OCI-LY7 (cell line): ENCODE results near the gene RPS16. TPM values are rescaled to one million over a fixed set of nuclear protein-coding genes. Genes with fewer than 3 reads are reported as not detected.

Experiments used
- BruUV-seq: library from RNA; stranded (reverse); fragments of 400-500 nt; replicated peaks from 2 replicates; lab custom pipeline; 2021; lab: Mats Ljungman, UMichigan
- CTCF ChIA-PET: fragments of 300-600 bp; sonication (Branson Sonifier 250); formaldehyde crosslinking; loops from one replicate; lab custom pipeline; 2022; ENCODE audit warnings: antibody characterized with exemption; ENCODE audit not compliant: unreplicated experiment; lab: Charles Lee
- POLR2A ChIA-PET: fragments of 300-600 bp; sonication (Branson Sonifier 250); formaldehyde crosslinking; loops from one replicate; lab custom pipeline; 2022; ENCODE audit warnings: antibody characterized with exemption; lab: Charles Lee
- DNase-seq: peaks from one replicate; pipeline ENCODE4 v3.0.0-alpha.2; 2015; ENCODE audit warnings: low spot score
- H2AFZ ChIP-seq: fragments of 200-600 bp; sonication (generic), shearing (Covaris generic); 2 replicates; pipeline ENCODE4 v1.6.1; 2014; ENCODE audit warnings: mild to moderate bottlenecking, antibody characterized with exemption, low read length, moderate library complexity
- H3K27ac ChIP-seq: fragments of 200-600 bp; sonication (generic); 2 replicates; pipeline ENCODE4 v1.5.1; 2014; ENCODE audit warnings: mixed run types, low read depth, mild to moderate bottlenecking, moderate library complexity, low read length, inconsistent platforms; ENCODE audit not compliant: poor library complexity, severe bottlenecking
- H3K36me3 ChIP-seq: fragments of 200-600 bp; sonication (generic); 2 replicates; pipeline ENCODE4 v1.6.1; 2014; ENCODE audit warnings: mild to moderate bottlenecking, antibody characterized with exemption, low read length, moderate library complexity, mixed read lengths; ENCODE audit not compliant: insufficient read depth
- H3K4me1 ChIP-seq: fragments of 200-600 bp; sonication (generic); 2 replicates; pipeline ENCODE4 v1.5.1; 2014; ENCODE audit warnings: mild to moderate bottlenecking, low read length; ENCODE audit not compliant: insufficient read depth, poor library complexity, severe bottlenecking
- H3K4me2 ChIP-seq: fragments of 200-600 bp; sonication (generic); 2 replicates; pipeline ENCODE4 v1.6.1; 2014; ENCODE audit warnings: mild to moderate bottlenecking, low read length
- H3K4me3 ChIP-seq: fragments of 200-600 bp; sonication (generic); 2 replicates; pipeline ENCODE4 v1.5.1; 2014; ENCODE audit warnings: mild to moderate bottlenecking, low read depth, low read length; ENCODE audit not compliant: poor library complexity, severe bottlenecking
- H3K79me2 ChIP-seq: fragments of 200-600 bp; sonication (generic); 2 replicates; pipeline ENCODE4 v1.6.1; 2016; ENCODE audit warnings: low read depth, mild to moderate bottlenecking, low read length, moderate library complexity, mixed read lengths; ENCODE audit not compliant: insufficient read depth
- H3K9me2 ChIP-seq: fragments of 200-600 bp; sonication (generic); 2 replicates; pipeline ENCODE4 v1.6.1; 2016; ENCODE audit warnings: mild to moderate bottlenecking, low read length, mixed read lengths; ENCODE audit not compliant: insufficient read depth
- H3K9me3 ChIP-seq: fragments of 200-600 bp; sonication (generic); 2 replicates; pipeline ENCODE4 v1.6.1; 2014; ENCODE audit warnings: mild to moderate bottlenecking, mixed run types, low read length, mixed read lengths
- H4K20me1 ChIP-seq: fragments of 200-600 bp; sonication (generic); 2 replicates; pipeline ENCODE4 v1.6.1; 2014; ENCODE audit warnings: mild to moderate bottlenecking, antibody characterized with exemption, low read length, moderate library complexity, mixed read lengths; ENCODE audit not compliant: insufficient read depth
- EZH2phosphoT487 ChIP-seq: fragments of 200-600 bp; sonication (generic); IDR thresholded peaks from 2 replicates; pipeline ENCODE4 v1.6.1; 2018; ENCODE audit warnings: low read depth, borderline replicate concordance, mild to moderate bottlenecking, mixed run types, antibody characterized with exemption, low read length, moderate library complexity, mixed read lengths
- intact Hi-C: fragments of 100-400 bp; cut with micrococcal nuclease; formaldehyde crosslinking; loops from one replicate; pipeline ENCODE4 v1.10.0; 2022; ENCODE audit not compliant: unreplicated experiment
- total RNA-seq, 2 experiments: library from RNA; depleted of rRNA in 1 of 2; stranded (reverse); fragments of >200 nt in 1 of 2; shearing (Covaris generic) in 1 of 2; gene quantifications; 2 replicates each; pipeline ENCODE4 v1.2.3, GENCODE V29; 2014 to 2022
- TF ChIP-seq, protein P1 (sequence below): fragments of 200-600 bp; sonication (generic); conservative IDR thresholded peaks from 2 replicates; pipeline ENCODE4 v1.5.1; 2014; ENCODE audit warnings: mild to moderate bottlenecking, antibody characterized with exemption, low read length, moderate library complexity, mixed read lengths

The RPS16 gene
- total RNA-seq, 2 experiments from 2014 or later, result 634 to 3,661 TPM

DNA sequence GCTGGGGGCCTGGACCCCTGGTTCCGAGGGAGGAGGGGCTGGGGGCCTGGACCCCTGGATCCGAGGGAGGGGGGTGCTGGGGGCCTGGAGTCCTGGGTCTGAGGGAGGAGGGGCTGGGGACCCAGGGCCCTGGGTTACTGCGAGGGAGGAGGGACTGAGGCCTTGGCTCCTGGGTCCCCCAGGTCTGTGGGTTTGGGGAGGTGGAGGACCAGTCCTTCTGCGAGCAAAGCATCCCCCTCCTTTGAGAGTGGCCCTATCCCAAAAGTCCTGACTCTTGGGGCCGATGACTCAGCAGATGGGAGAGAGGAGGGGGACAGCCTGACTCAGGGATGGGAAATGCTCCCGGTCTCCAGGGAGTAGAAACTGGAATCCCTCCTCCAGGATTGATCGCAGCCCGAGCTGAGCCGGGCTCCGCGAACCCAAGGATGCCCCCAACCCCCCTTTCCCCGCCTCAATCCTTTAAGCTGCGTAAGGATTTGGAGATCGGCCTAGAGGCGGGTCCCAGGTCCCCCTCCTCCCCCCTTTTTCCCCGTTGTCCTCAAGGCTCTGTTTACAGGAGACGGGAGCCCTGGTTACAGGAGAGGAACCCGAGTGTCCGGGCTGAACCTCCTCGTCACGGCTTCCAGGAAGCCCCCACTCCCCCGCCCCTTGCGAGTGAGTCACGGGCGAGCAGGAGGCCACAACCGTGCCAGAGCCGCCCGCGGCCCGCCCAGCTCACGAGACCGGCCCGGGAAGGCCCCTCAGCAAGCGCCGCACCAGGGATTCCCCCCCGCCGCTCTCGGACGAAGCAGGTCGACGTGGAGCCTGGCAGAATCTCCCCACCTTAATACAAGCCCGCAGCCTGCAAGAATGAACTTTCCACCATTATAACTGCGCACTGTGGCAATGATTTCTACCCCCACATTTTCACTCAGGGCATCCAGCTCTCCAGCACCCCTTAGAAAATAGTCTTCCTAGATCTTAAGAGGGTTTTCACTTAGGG is 32.1 kb downstream of the RPS16 start:
- DNase-seq, result peak; percentile 63
- peak overlapping the region; percentile 62 for H3K4me3 ChIP-seq
- H3K4me2 ChIP-seq, result peak overlapping the region; percentile 96
- no peaks in the 10 kb centered on the region for H3K9me3 ChIP-seq
- H3K79me2 ChIP-seq, result peaks cover 19% of the 10 kb centered on the region
- peaks cover 20% of the 10 kb centered on the region for H3K36me3 ChIP-seq
- peak overlapping the region; percentile 91 for H3K27ac ChIP-seq
- H3K4me1 ChIP-seq, result peaks cover 72% of the 10 kb centered on the region
- H4K20me1 ChIP-seq, result peaks cover 4% of the 10 kb centered on the region
- TF ChIP-seq EZH2phosphoT487, result no peak
- TF ChIP-seq, protein P1, sequence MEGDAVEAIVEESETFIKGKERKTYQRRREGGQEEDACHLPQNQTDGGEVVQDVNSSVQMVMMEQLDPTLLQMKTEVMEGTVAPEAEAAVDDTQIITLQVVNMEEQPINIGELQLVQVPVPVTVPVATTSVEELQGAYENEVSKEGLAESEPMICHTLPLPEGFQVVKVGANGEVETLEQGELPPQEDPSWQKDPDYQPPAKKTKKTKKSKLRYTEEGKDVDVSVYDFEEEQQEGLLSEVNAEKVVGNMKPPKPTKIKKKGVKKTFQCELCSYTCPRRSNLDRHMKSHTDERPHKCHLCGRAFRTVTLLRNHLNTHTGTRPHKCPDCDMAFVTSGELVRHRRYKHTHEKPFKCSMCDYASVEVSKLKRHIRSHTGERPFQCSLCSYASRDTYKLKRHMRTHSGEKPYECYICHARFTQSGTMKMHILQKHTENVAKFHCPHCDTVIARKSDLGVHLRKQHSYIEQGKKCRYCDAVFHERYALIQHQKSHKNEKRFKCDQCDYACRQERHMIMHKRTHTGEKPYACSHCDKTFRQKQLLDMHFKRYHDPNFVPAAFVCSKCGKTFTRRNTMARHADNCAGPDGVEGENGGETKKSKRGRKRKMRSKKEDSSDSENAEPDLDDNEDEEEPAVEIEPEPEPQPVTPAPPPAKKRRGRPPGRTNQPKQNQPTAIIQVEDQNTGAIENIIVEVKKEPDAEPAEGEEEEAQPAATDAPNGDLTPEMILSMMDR, result no peak
- ChIA-PET POLR2A (no interaction called here), CTCF (no interaction called here)
- intact Hi-C loops, result loop anchor here (10.0 kb wide), 2 partner anchors 549 to 551 kb away; no protein-coding TSS in a partner anchor
- H2AFZ ChIP-seq, result peak overlapping the region; percentile 31; the same call in 1 of the 2 replicates
- no TSS peak for BruUV-seq
- H3K9me2 ChIP-seq, result no peaks in the 10 kb centered on the region

DNA sequence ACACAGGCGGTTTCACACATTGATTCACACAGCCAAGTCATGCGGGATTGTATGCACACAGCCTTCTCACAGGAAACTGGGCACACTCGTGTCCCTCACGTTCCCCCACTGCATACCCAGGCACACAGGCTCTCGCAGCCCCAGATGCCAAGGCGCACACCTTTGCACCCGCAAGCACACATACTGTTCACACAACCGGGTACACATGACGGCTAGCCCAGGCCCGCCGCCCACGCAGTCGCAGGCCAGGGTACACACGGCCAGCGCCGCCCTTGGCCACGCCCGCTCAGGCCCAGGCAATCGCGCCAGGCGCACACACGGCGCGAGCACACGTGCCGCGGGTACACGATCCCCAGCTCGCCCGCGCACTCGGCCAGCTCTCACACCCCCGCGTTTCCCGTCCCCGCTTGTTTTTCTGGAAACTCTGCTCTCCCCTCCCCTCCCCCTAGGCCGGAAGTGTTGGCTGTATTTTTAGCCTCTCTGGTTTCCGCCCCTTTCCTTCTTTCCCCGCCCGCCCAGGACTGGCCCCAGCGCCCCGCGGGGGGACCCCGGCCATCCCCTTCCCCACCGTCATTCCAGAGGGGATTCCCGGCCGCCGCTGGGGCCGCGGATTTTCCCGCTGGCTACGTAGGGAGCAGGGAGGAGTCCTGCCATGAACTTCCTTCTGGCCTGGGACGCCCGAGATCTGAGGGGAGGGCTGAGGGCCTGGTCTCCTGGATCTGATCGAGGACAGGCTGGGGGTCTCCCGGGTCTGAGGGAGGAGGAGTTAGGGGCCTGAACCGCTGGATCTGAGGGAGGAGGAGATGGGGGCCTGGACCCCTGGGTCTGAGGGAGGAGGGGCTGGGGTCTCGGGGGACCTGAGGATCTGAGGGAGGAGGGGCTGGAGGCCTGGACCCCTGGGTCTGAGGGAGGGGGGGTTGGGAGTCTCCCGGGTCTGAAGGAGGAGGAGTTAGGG is 33.1 kb downstream of the RPS16 start:
- no TSS peak for BruUV-seq

More for the DNA sequence above, 33.1 kb downstream of the RPS16 start:
- no peaks in the 10 kb centered on the region for H3K9me3 ChIP-seq
- H3K4me1 ChIP-seq, result peaks cover 82% of the 10 kb centered on the region
- ChIA-PET CTCF (no interaction called here), POLR2A (interaction anchor here (0.6 to 2.1 kb wide), 2 partner anchors 9 to 33 kb away, joined by 3 to 6 read pairs; partner anchors contain the start of gene RPS16)
- peaks cover 13% of the 10 kb centered on the region for H3K36me3 ChIP-seq
- peak overlapping the region; percentile 91 for H3K27ac ChIP-seq
- TF ChIP-seq EZH2phosphoT487, result no peak
- TF ChIP-seq, protein P1, result no peak
- peak overlapping the region; percentile 11; the same call in 1 of the 2 replicates for H2AFZ ChIP-seq
- H3K4me2 ChIP-seq, result peak overlapping the region; percentile 96
- no peaks in the 10 kb centered on the region for H3K9me2 ChIP-seq
- H3K4me3 ChIP-seq, result peak overlapping the region; percentile 62
- H3K79me2 ChIP-seq, result peaks cover 9% of the 10 kb centered on the region
- DNase-seq, result peak; percentile 91
- intact Hi-C loops, result loop anchor here (10.0 kb wide), 2 partner anchors 548 to 552 kb away; no protein-coding TSS in a partner anchor
- peaks cover 4% of the 10 kb centered on the region; the same call in 1 of the 2 replicates for H4K20me1 ChIP-seq
